CD4-positive, alpha-beta T cell treated with Interleukin-4 for 1 hour (primary cell): ENCODE measurements around the gene NUP42.
A peak's percentile ranks its signal among the peaks of the same experiment; 100 is the strongest.
"Not testable (repeated sequence)": the region's sequence is repeated elsewhere in the genome, so short reads cannot be mapped to it uniquely, and the experiment has no call there.

Experiments used
- DNase-seq, 2 donors: peaks; one replicate each; pipeline ENCODE4 v3.0.0-alpha.2; 2020 to 2022

The NUP42 gene

GRCh38 chr7:23205909-23206767, 24.3 kb downstream of the NUP42 start:
- DNase-seq = no peak

GRCh38 chr7:23207021-23207420, 25.2 kb downstream of the NUP42 start:
- DNase-seq = peak in 1 of 2 donors; percentile 18

- no peak for DNase-seq
Observed at GRCh38 chr7:23207884-23208283, 26.0 kb downstream of the NUP42 start.

GRCh38 chr7:23208316-23208715, 26.5 kb downstream of the NUP42 start:
- DNase-seq = no peak

GRCh38 chr7:23210506-23210905, 28.7 kb downstream of the NUP42 start:
- no peak for DNase-seq

- DNase-seq = no peak
Observed at GRCh38 chr7:23211589-23211988, 29.7 kb downstream of the NUP42 start.

GRCh38 chr7:23212395-23212794, 30.5 kb downstream of the NUP42 start:
- DNase-seq = no peak

GRCh38 chr7:23212841-23213240, 31.0 kb downstream of the NUP42 start:
- DNase-seq = no peak

- DNase-seq = no peak
Observed at GRCh38 chr7:23213755-23214154, 31.9 kb downstream of the NUP42 start.

GRCh38 chr7:23214423-23214822, 32.6 kb downstream of the NUP42 start:
- DNase-seq = no peak

GRCh38 chr7:23214938-23215337, 33.1 kb downstream of the NUP42 start:
- no peak for DNase-seq

- DNase-seq = peak; percentile 3 to 59
Observed at GRCh38 chr7:23216021-23216420, 34.2 kb downstream of the NUP42 start.

- no peak for DNase-seq
Observed at GRCh38 chr7:23218196-23218595, 36.3 kb downstream of the NUP42 start.

- no peak for DNase-seq
Observed at GRCh38 chr7:23220690-23221305, 39.0 kb downstream of the NUP42 start.

- DNase-seq = no peak
Observed at GRCh38 chr7:23222439-23223030, 40.7 kb downstream of the NUP42 start.

GRCh38 chr7:23224364-23224763, 42.5 kb downstream of the NUP42 start:
- DNase-seq = not testable (repeated sequence)

- no peak for DNase-seq
Observed at GRCh38 chr7:23226844-23227450, 45.1 kb downstream of the NUP42 start.

- DNase-seq = no peak
Observed at GRCh38 chr7:23228412-23228811, 46.6 kb downstream of the NUP42 start.

GRCh38 chr7:23230641-23231101, 48.8 kb downstream of the NUP42 start:
- DNase-seq = no peak

- DNase-seq = no peak
Observed at GRCh38 chr7:23232966-23233365, 51.1 kb downstream of the NUP42 start.

- DNase-seq = no peak
Observed at GRCh38 chr7:23234569-23235296, 52.9 kb downstream of the NUP42 start.

GRCh38 chr7:23235813-23236221, 54.0 kb downstream of the NUP42 start:
- no peak for DNase-seq

GRCh38 chr7:23237000-23237399, 55.2 kb downstream of the NUP42 start:
- DNase-seq = no peak
